Measurements from ENCODE around the gene VASP. TPM values are rescaled to one million over a fixed set of nuclear protein-coding genes. Genes with fewer than 3 reads are reported as not detected.

VASP gene
- total RNA-seq, 2 experiments from 2014 or later = 223 to 308 TPM

DNA sequence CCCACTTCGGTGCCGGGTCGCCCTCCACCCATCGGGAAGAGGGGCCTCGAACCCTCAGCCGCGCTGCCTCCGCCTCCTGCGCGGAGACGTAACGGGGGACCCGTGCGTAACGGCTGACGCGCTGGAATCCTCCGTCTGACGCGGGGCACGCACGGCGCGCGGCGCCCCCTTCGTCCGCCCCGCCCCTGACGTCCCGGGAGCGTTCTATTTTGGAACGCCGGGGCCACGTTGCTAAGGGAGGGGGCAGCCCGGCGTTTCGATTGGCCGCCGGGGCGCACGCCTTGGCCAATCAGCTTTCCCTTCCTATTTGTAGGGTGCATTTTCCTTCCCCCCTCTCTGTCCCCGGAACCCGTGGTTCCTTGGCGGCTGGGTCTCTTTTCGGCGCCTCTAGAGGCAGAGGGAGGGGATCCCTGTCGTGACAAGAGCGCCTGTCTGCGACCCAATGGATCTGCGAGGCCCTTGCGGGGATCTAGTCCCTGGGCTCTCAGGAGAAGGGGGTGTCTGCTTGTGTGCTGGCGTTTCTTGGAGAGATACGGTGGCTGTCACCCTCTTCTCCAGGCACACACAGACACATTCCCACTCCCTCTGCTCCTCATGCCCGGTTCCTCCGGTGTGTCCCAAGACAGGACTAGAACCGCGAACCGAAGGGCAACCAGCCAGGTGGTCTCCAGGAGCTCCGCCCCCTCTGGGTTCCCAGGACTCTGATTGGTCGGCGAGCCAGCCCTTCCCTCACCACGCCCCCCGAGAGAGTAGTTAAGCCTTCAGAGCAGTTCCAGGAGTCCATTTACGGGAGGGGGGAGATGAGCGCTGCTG lies 37.9 kb upstream of the VASP start:
- peak; percentile 32 for ATAC-seq
- DNase-seq = peak; percentile 96
- H3K27me3 Mint-ChIP-seq = peaks cover 26% of the 10 kb centered on the region
- H3K9me3 Mint-ChIP-seq (ENCODE audit: low read depth) = no peaks in the 10 kb centered on the region
- H3K36me3 Mint-ChIP-seq = no peaks in the 10 kb centered on the region
- H3K4me1 Mint-ChIP-seq = peaks cover 24% of the 10 kb centered on the region
- CTCF ChIA-PET = interaction anchor here (0.6 to 6.9 kb wide), 16 partner anchors 9 to 223 kb away, joined by 3 to 111 read pairs (median 6); partner anchors contain the start of genes PPM1N, QPCTL and SNRPD2
- peak overlapping the region; percentile 86 for H3K4me3 Mint-ChIP-seq
- H3K27ac Mint-ChIP-seq = peak overlapping the region; percentile 96

DNA sequence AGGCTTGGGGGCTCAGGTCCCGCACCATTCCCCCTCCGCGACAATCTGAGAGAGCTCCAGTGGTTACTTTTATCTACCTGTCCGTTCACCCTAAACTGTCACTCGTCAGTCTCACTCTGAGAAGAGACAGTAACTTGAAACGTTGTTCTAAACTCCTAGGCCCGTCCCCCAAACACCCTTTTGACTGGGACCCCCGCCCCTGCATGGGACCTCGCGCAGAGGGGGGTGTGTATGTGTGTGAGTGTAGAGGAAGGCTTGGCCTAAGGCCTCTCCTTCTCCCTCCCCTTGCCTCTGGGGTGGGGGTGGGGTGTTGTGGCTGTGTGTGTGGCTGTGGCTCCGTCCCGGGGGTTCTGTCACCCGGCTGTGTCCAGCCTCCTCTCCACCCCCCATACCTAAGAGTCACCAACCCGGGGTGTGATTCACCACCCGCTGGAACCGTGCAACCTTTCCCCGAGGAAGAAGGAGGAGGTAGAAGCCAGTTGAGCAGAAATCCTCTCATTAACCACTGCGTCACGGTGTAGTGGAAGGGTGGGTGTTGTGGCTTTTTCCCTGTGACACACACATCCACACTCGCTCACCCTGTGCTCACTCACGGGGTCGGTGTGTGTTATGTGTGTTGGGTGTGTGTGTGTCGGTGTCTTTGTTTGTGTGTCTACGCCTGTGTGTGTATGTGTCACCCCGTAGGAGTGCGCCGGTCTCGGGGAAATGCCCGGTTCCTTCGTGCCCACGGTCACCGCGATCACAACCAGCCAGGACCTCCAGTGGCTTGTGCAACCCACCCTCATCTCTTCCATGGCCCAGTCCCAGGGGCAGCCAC lies 37.1 kb upstream of the VASP start:
- peak; percentile 72 for DNase-seq
- H3K27me3 Mint-ChIP-seq = peaks cover 24% of the 10 kb centered on the region

DNA sequence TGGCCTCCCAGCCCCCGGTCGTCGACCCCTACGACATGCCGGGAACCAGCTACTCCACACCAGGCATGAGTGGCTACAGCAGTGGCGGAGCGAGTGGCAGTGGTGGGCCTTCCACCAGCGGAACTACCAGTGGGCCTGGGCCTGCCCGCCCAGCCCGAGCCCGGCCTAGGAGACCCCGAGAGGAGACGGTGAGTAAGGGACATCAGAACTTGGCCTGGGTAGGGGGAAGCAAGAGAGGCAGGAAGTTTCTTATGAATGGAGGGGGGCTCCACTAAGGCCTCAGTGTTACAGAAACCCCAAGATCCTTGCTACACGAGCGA lies 36.6 kb upstream of the VASP start:
- Mint-ChIP-seq H3K27me3 (peaks cover 24% of the 10 kb centered on the region), H3K4me1 (peaks cover 32% of the 10 kb centered on the region), H3K4me3 (no peak overlapping the region), H3K27ac (no peak overlapping the region), H3K9me3 (ENCODE audit: low read depth) (no peaks in the 10 kb centered on the region), H3K36me3 (no peaks in the 10 kb centered on the region)
- CTCF ChIA-PET = interaction anchor here (1.1 to 23.2 kb wide), 4 partner anchors 10 to 34 kb away, joined by 5 to 1113 read pairs (median 18); partner anchors contain the start of gene ERCC1
- ATAC-seq (peak; percentile 0), DNase-seq (no peak)

More for the DNA sequence above, 37.1 kb upstream of the VASP start:
- Mint-ChIP-seq H3K4me1 (peaks cover 30% of the 10 kb centered on the region), H3K4me3 (peak overlapping the region; percentile 86), H3K36me3 (no peaks in the 10 kb centered on the region), H3K9me3 (ENCODE audit: low read depth) (no peaks in the 10 kb centered on the region), H3K27ac (peak overlapping the region; percentile 96)
- peak; percentile 11 for ATAC-seq
- CTCF ChIA-PET = interaction anchor here (0.7 to 23.2 kb wide), 15 partner anchors 8 to 222 kb away, joined by 3 to 1113 read pairs (median 7); partner anchors contain the start of genes ERCC1, PPM1N, QPCTL and SNRPD2

DNA sequence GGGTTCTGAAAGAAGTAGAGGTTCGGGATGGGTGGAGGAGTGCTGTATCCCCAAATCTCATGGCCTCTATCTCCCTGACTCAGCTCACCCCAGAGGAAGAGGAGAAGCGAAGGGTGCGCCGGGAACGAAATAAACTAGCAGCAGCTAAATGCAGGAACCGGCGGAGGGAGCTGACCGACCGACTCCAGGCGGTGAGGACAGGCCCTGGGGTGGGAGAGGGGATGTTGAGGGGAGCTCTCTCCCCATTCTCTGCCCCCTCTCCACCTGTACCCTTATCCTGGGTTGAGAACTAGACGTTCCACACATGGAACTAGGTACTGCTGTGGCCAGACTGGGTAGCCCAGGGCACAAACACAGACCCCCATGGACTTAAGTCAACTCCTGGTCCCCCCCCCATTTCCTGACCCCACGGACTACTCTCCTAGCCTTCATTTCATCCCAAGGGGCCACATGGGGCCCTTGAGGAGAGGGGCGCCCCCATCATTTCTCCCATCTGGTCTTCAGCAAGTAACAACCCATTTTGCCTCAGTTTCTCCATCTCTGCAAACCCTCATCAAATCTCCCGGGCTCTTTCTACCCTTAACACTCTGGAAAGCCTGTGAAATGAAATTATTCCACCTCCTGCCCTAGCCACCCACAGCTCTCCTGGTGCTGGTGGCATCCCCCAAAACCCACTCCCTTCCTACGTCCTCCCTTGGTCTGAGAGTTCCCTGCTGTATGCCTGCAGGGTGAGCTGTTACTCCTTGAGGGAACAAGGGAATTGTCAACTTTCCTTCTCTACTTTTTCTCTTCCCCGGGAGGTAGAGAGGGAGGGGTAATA lies 36.0 kb upstream of the VASP start:
- ATAC-seq = no peak
- Mint-ChIP-seq H3K4me1 (peaks cover 33% of the 10 kb centered on the region), H3K27me3 (peaks cover 24% of the 10 kb centered on the region), H3K36me3 (no peaks in the 10 kb centered on the region), H3K27ac (no peak overlapping the region), H3K4me3 (no peak overlapping the region), H3K9me3 (ENCODE audit: low read depth) (no peaks in the 10 kb centered on the region)
- DNase-seq = no peak
- CTCF ChIA-PET = interaction anchor here (1.1 to 23.2 kb wide), 3 partner anchors 10 to 35 kb away, joined by 5 to 1113 read pairs (median 6); partner anchors contain the start of gene ERCC1

DNA sequence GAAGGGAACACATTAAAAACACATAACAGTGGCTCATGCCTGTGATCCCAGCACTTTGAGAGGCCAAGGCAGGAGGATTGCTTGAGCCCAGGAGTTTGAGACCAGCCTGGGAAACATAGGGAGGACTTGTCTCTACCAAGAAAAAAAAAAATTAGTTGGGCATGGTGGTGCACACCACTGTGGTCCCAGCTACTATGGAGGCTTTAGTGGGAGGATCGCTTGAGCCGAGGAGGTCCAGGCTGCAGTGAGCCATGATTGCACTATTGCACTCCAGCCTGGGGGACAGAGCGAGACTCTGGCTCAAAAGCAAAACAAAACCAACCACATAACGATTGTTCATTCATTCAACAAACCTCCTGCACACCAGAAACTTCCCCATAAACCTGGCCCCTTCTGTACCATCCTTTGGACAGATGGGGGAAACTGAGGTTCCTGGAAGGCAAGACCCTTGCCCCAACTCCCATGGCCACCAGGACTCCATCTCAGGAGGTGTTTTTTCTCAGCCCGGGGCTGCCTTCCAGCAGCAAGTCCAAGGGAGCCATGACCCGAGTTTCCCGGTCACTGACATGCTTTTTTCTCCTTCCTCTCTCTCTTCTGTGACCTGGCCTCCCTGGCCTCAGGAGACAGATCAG lies 35.2 kb upstream of the VASP start:
- peaks cover 35% of the 10 kb centered on the region for H3K4me1 Mint-ChIP-seq
- CTCF ChIA-PET = interaction anchor here (1.9 to 23.2 kb wide), 2 partner anchors 13 to 35 kb away, joined by 6 to 1113 read pairs; partner anchors contain the start of gene ERCC1

DNA sequence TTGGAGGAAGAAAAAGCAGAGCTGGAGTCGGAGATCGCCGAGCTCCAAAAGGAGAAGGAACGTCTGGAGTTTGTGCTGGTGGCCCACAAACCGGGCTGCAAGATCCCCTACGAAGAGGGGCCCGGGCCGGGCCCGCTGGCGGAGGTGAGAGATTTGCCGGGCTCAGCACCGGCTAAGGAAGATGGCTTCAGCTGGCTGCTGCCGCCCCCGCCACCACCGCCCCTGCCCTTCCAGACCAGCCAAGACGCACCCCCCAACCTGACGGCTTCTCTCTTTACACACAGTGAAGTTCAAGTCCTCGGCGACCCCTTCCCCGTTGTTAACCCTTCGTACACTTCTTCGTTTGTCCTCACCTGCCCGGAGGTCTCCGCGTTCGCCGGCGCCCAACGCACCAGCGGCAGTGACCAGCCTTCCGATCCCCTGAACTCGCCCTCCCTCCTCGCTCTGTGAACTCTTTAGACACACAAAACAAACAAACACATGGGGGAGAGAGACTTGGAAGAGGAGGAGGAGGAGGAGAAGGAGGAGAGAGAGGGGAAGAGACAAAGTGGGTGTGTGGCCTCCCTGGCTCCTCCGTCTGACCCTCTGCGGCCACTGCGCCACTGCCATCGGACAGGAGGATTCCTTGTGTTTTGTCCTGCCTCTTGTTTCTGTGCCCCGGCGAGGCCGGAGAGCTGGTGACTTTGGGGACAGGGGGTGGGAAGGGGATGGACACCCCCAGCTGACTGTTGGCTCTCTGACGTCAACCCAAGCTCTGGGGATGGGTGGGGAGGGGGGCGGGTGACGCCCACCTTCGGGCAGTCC lies 34.5 kb upstream of the VASP start:
- Mint-ChIP-seq H3K27ac (no peak overlapping the region), H3K9me3 (ENCODE audit: low read depth) (no peaks in the 10 kb centered on the region), H3K4me1 (peaks cover 38% of the 10 kb centered on the region), H3K4me3 (no peak overlapping the region), H3K27me3 (peaks cover 24% of the 10 kb centered on the region), H3K36me3 (no peaks in the 10 kb centered on the region)
- ATAC-seq (no peak), DNase-seq (no peak)
- CTCF ChIA-PET = interaction anchor here (1.9 to 23.2 kb wide), 2 partner anchors 12 to 36 kb away, joined by 6 to 1113 read pairs; partner anchors contain the start of gene ERCC1

More for the DNA sequence above, 35.2 kb upstream of the VASP start:
- Mint-ChIP-seq H3K36me3 (no peaks in the 10 kb centered on the region), H3K9me3 (ENCODE audit: low read depth) (no peaks in the 10 kb centered on the region), H3K4me3 (no peak overlapping the region), H3K27me3 (peaks cover 24% of the 10 kb centered on the region), H3K27ac (no peak overlapping the region)
- no peak for DNase-seq
- no peak for ATAC-seq

DNA sequence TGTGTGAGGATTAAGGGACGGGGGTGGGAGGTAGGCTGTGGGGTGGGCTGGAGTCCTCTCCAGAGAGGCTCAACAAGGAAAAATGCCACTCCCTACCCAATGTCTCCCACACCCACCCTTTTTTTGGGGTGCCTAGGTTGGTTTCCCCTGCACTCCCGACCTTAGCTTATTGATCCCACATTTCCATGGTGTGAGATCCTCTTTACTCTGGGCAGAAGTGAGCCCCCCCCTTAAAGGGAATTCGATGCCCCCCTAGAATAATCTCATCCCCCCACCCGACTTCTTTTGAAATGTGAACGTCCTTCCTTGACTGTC lies 34.0 kb upstream of the VASP start:
- ATAC-seq (no peak), DNase-seq (no peak)
- H3K4me1 Mint-ChIP-seq = peaks cover 38% of the 10 kb centered on the region
- no peak overlapping the region for H3K27ac Mint-ChIP-seq
- no peaks in the 10 kb centered on the region for H3K36me3 Mint-ChIP-seq
- CTCF ChIA-PET = interaction anchor here (23.2 kb wide), 1 partner anchor 37 kb away, joined by 1113 read pairs; the partner anchor contains the start of gene ERCC1
- no peak overlapping the region for H3K4me3 Mint-ChIP-seq
- peaks cover 24% of the 10 kb centered on the region for H3K27me3 Mint-ChIP-seq
- no peaks in the 10 kb centered on the region for H3K9me3 Mint-ChIP-seq (ENCODE audit: low read depth)

DNA sequence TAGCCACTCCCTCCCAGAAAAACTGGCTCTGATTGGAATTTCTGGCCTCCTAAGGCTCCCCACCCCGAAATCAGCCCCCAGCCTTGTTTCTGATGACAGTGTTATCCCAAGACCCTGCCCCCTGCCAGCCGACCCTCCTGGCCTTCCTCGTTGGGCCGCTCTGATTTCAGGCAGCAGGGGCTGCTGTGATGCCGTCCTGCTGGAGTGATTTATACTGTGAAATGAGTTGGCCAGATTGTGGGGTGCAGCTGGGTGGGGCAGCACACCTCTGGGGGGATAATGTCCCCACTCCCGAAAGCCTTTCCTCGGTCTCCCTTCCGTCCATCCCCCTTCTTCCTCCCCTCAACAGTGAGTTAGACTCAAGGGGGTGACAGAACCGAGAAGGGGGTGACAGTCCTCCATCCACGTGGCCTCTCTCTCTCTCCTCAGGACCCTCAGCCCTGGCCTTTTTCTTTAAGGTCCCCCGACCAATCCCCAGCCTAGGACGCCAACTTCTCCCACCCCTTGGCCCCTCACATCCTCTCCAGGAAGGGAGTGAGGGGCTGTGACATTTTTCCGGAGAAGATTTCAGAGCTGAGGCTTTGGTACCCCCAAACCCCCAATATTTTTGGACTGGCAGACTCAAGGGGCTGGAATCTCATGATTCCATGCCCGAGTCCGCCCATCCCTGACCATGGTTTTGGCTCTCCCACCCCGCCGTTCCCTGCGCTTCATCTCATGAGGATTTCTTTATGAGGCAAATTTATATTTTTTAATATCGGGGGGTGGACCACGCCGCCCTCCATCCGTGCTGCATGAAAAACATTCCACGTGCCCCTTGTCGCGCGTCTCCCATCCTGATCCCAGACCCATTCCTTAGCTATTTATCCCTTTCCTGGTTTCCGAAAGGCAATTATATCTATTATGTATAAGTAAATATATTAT lies 33.3 kb upstream of the VASP start:
- H3K27me3 Mint-ChIP-seq = peaks cover 26% of the 10 kb centered on the region
- no peak for DNase-seq
- CTCF ChIA-PET = interaction anchor here (2.2 to 23.2 kb wide), 2 partner anchors 11 to 37 kb away, joined by 10 to 1113 read pairs; partner anchors contain the start of gene ERCC1
- no peak overlapping the region for H3K4me3 Mint-ChIP-seq
- no peak for ATAC-seq
- peaks cover 40% of the 10 kb centered on the region for H3K4me1 Mint-ChIP-seq
- no peaks in the 10 kb centered on the region for H3K9me3 Mint-ChIP-seq (ENCODE audit: low read depth)
- no peaks in the 10 kb centered on the region for H3K36me3 Mint-ChIP-seq
- H3K27ac Mint-ChIP-seq = no peak overlapping the region

DNA sequence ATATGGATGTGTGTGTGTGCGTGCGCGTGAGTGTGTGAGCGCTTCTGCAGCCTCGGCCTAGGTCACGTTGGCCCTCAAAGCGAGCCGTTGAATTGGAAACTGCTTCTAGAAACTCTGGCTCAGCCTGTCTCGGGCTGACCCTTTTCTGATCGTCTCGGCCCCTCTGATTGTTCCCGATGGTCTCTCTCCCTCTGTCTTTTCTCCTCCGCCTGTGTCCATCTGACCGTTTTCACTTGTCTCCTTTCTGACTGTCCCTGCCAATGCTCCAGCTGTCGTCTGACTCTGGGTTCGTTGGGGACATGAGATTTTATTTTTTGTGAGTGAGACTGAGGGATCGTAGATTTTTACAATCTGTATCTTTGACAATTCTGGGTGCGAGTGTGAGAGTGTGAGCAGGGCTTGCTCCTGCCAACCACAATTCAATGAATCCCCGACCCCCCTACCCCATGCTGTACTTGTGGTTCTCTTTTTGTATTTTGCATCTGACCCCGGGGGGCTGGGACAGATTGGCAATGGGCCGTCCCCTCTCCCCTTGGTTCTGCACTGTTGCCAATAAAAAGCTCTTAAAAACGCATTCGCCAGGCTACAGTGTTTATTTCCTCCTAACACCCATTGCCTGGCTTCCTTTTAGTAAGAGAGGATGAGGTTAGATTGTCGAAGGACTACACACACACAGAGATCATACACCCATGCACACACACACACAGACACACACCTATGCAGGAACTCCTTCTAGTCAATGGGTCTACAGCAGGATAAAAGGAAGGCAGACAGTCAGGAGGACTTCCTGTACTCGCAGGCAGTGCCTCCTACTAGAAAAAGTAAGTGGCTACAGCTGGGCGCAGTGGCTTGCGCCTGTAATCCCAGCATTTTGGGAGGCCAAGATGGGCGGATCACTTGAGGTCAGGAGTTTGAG lies 32.4 kb upstream of the VASP start:
- ATAC-seq (peak; percentile 5), DNase-seq (no peak)
- Mint-ChIP-seq H3K4me3 (no peak overlapping the region), H3K36me3 (no peaks in the 10 kb centered on the region), H3K27ac (no peak overlapping the region), H3K9me3 (ENCODE audit: low read depth) (no peaks in the 10 kb centered on the region), H3K27me3 (peaks cover 26% of the 10 kb centered on the region), H3K4me1 (peaks cover 42% of the 10 kb centered on the region)
- CTCF ChIA-PET = interaction anchor here (1.8 to 23.2 kb wide), 3 partner anchors 7 to 38 kb away, joined by 6 to 1113 read pairs (median 10); partner anchors contain the start of genes ERCC1 and FOSB

DNA sequence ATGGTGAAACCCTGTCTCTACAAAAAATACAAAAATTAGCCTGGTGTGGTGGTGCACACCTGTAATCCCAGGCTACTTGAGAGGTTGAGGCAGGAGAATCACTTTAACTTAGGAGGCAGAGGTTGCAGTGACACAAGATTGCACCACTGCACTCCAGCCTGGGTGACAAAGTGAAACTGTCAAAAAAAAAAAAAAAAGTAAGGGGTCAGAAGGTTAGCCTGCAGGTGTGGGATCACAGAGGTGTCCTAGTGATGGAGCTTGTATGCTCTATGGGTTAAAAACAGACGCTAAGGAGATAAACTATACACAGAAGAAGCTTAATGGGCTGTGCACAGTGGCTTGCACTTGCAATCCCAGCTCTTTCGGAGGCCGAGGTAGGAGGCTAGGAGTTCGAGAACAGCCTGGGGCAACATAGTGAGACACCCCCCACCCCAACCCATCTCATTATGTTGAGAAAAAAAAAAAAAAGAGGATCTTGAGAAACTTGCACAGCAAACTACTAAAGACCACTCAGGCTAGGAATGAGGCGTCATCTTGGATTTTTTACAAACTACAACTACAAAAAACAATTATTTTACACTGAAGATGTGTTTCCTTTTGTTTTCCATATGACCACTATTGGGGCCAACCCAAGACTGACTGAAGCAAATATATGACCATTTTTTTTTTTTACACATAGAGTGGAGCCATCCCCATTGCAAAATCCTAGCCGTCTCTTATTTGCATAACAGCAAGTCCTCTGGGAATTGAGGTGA lies 31.6 kb upstream of the VASP start:
- Mint-ChIP-seq H3K36me3 (no peaks in the 10 kb centered on the region), H3K9me3 (ENCODE audit: low read depth) (no peaks in the 10 kb centered on the region), H3K4me1 (peaks cover 34% of the 10 kb centered on the region), H3K4me3 (no peak overlapping the region), H3K27ac (no peak overlapping the region), H3K27me3 (peaks cover 26% of the 10 kb centered on the region)
- DNase-seq (no peak), ATAC-seq (peak; percentile 0)
- CTCF ChIA-PET = interaction anchor here (1.0 to 23.2 kb wide), 4 partner anchors 8 to 217 kb away, joined by 3 to 1113 read pairs (median 8); partner anchors contain the start of genes ERCC1, FOSB and QPCTL

All from activated CD8-positive, alpha-beta memory T cell treated with anti-CD3 and anti-CD28 coated beads, Interleukin-2, amount 10 ng/mL, durations not matched to agents 7 days and 5 days (primary cell).